Endothelial cell of umbilical vein (primary cell): ENCODE data around the gene THAP4. TPM values are rescaled to one million over a fixed set of nuclear protein-coding genes. Genes with fewer than 3 reads are reported as not detected.
A peak's percentile ranks its signal among the peaks of the same experiment; 100 is the strongest.

Experiments used
- BruUV-seq: library from RNA; stranded (reverse); fragments of 400-500 nt; replicated peaks from 2 replicates; lab custom pipeline; 2021; lab: Mats Ljungman, UMichigan
- CTCF ChIA-PET: fragments of 300-600, 350-600 bp; sonication (Branson Sonifier 250); formaldehyde crosslinking; loops from one replicate; lab custom pipeline; 2021; ENCODE audit warnings: antibody characterized with exemption, inconsistent platforms; lab: Charles Lee
- POLR2A ChIA-PET: fragments of 300-600, 350-600 bp; sonication (Branson Sonifier 250); formaldehyde crosslinking; loops from one replicate; lab custom pipeline; 2021; ENCODE audit warnings: antibody characterized with exemption, inconsistent platforms; lab: Charles Lee
- DNase-seq: peaks from one replicate; pipeline ENCODE4 v3.0.0-alpha.2; 2011; ENCODE audit warnings: low read depth, low spot score
- FAIRE-seq: peaks from 2 replicates; lab custom pipeline; 2011; peaks lifted over from hg19 to GRCh38; lab: Jason Lieb, UNC
- H2AFZ ChIP-seq: 2 replicates; pipeline ENCODE4 v1.6.0; 2012; ENCODE audit warnings: low read depth, low read length, control low read depth, inconsistent platforms
- H3K27ac ChIP-seq: 2 replicates; pipeline ENCODE4 v1.5.1; 2011; ENCODE audit warnings: low read depth, mild to moderate bottlenecking, control low read depth, low read length, moderate library complexity; ENCODE audit not compliant: insufficient read depth
- H3K27me3 ChIP-seq, 2 experiments: 2 replicates each; pipeline versions ENCODE4 v1.6.0 to v1.6.1; 2011; ENCODE audit warnings: low read length in 2 of 2, mixed read lengths in 1 of 2; ENCODE audit not compliant: control insufficient read depth in 2 of 2, insufficient read depth in 2 of 2
- H3K36me3 ChIP-seq, 2 experiments: 2 replicates in 1 of 2; 3 replicates in 1 of 2; pipeline ENCODE4 v1.5.1; 2011; ENCODE audit warnings: low read length in 2 of 2, mild to moderate bottlenecking in 1 of 2, moderate library complexity in 1 of 2; ENCODE audit not compliant: control insufficient read depth in 2 of 2, insufficient read depth in 2 of 2; ENCODE audit errors: extremely low read depth in 1 of 2
- H3K4me1 ChIP-seq: 3 replicates; pipeline ENCODE4 v1.5.1; 2011; ENCODE audit warnings: mild to moderate bottlenecking, low read length; ENCODE audit not compliant: control insufficient read depth, insufficient read depth; ENCODE audit errors: extremely low read depth
- H3K4me2 ChIP-seq: 2 replicates; pipeline ENCODE4 v1.6.1; 2011; ENCODE audit warnings: low read length, control low read depth, mixed read lengths; ENCODE audit not compliant: insufficient read depth
- H3K4me3 ChIP-seq, 3 experiments: fragments of 200-600 bp in 1 of 3; sonication (generic), shearing (Covaris generic) in 1 of 3; replicated peaks in 1 of 3; 2 replicates each; pipeline ENCODE4 v1.5.1; 2011 to 2016; ENCODE audit warnings: control low read depth in 3 of 3, low read length in 3 of 3, mild to moderate bottlenecking in 2 of 3, inconsistent platforms in 1 of 3, low read depth in 1 of 3, moderate library complexity in 1 of 3; ENCODE audit not compliant: insufficient read depth in 1 of 3
- H3K79me2 ChIP-seq: 2 replicates; pipeline ENCODE4 v1.6.0; 2012; ENCODE audit warnings: low read length, inconsistent platforms; ENCODE audit not compliant: control insufficient read depth, insufficient read depth
- H3K9ac ChIP-seq: replicated peaks from 2 replicates; pipeline ENCODE3; 2011; ENCODE audit warnings: low read length, control low read depth; ENCODE audit not compliant: insufficient read depth; ENCODE audit errors: extremely low read depth
- H3K9me1 ChIP-seq: replicated peaks from 3 replicates; pipeline ENCODE4 v1.6.0; 2011; ENCODE audit warnings: mild to moderate bottlenecking, low read length; ENCODE audit not compliant: control insufficient read depth, insufficient read depth; ENCODE audit errors: extremely low read depth
- H3K9me3 ChIP-seq: replicated peaks from 2 replicates; pipeline ENCODE4 v1.5.1; 2012; ENCODE audit warnings: low read length, inconsistent platforms; ENCODE audit not compliant: control insufficient read depth, insufficient read depth
- H4K20me1 ChIP-seq: replicated peaks from 2 replicates; pipeline ENCODE3; 2011; ENCODE audit warnings: mild to moderate bottlenecking, low read length; ENCODE audit not compliant: control insufficient read depth, insufficient read depth; ENCODE audit errors: extremely low read depth
- CTCF ChIP-seq, 2 donors: IDR thresholded peaks; 1 replicate in 1 of 2; 2 replicates in 1 of 2; pipeline ENCODE4 v1.5.1; 2011; ENCODE audit warnings: low read length in 2 of 2, mild to moderate bottlenecking in 2 of 2, moderate library complexity in 2 of 2, control low read depth in 1 of 2, inconsistent platforms in 1 of 2, low read depth in 1 of 2; ENCODE audit not compliant: insufficient read depth in 1 of 2; ENCODE audit errors: extremely low read depth in 1 of 2
- EZH2 ChIP-seq: IDR thresholded peaks from 2 replicates; pipeline ENCODE4 v1.6.1; 2012; ENCODE audit warnings: borderline replicate concordance, low read depth, mild to moderate bottlenecking, moderate library complexity, low read length, inconsistent platforms; ENCODE audit not compliant: severe bottlenecking
- FOS ChIP-seq: IDR thresholded peaks from 2 replicates; pipeline ENCODE4 v1.6.1; 2011; ENCODE audit warnings: mild to moderate bottlenecking, low read length, moderate library complexity, borderline replicate concordance; ENCODE audit not compliant: insufficient read depth
- GATA2 ChIP-seq: IDR thresholded peaks from 2 replicates; pipeline ENCODE4 v1.7.0; 2011; ENCODE audit warnings: low read depth, mild to moderate bottlenecking, moderate library complexity, mixed read lengths, low read length; ENCODE audit not compliant: insufficient read length, insufficient read depth
- JUN ChIP-seq: IDR thresholded peaks from 2 replicates; pipeline ENCODE4 v1.6.1; 2011; ENCODE audit warnings: borderline replicate concordance, low read depth; ENCODE audit not compliant: insufficient read length, insufficient read depth
- MYC ChIP-seq: IDR thresholded peaks from one replicate; pipeline ENCODE4 v1.6.1; 2011; ENCODE audit warnings: mild to moderate bottlenecking, low read depth, low read length
- POLR2A ChIP-seq: IDR thresholded peaks from 2 replicates; pipeline ENCODE4 v1.6.1; 2012; ENCODE audit warnings: low read depth, mild to moderate bottlenecking, control low read depth, low read length
- POLR2AphosphoS5 ChIP-seq: IDR thresholded peaks from 2 replicates; pipeline ENCODE4 v1.6.1; 2012; ENCODE audit warnings: low read depth, mild to moderate bottlenecking, control low read depth, low read length, moderate library complexity; ENCODE audit not compliant: insufficient read depth
- dilution Hi-C: fragments of 300-500 bp; cut with MboI; formaldehyde crosslinking; loops from one replicate; pipeline ENCODE4 v1.15.0; 2019; ENCODE audit warnings: low sequenced_read_pairs; ENCODE audit not compliant: extremely low pct_ligation_motif_present
- intact Hi-C: fragments of 100-400 bp; cut with micrococcal nuclease; formaldehyde crosslinking; loops from one replicate; pipeline ENCODE4 v1.10.0; 2022
- polyA plus RNA-seq, 4 experiments: library from polyadenylated mRNA; depleted of rRNA in 3 of 4; stranded (reverse) in 3 of 4; unstranded in 1 of 4; fragments of >200 nt; gene quantifications; 2 replicates each; pipeline versions ENCODE4 v1.2.1 to v1.2.3, GENCODE V29; 2011 to 2012; ENCODE audit warnings: missing spikeins in 1 of 4
- total RNA-seq: library from RNA; stranded (reverse); gene quantifications from 2 replicates; pipeline ENCODE4 v1.2.3, GENCODE V29; 2021
- TF ChIP-seq, protein P1 (sequence below): IDR thresholded peaks from 2 replicates; pipeline ENCODE4 v1.6.1; 2011; ENCODE audit not compliant: insufficient read depth, insufficient read length

THAP4 gene
- total and polyA plus RNA-seq, 2 donors (not counting 3 experiments of a cell fraction or from before 2014, with no cell fraction given) = 45.4 to 47.4 TPM

DNA sequence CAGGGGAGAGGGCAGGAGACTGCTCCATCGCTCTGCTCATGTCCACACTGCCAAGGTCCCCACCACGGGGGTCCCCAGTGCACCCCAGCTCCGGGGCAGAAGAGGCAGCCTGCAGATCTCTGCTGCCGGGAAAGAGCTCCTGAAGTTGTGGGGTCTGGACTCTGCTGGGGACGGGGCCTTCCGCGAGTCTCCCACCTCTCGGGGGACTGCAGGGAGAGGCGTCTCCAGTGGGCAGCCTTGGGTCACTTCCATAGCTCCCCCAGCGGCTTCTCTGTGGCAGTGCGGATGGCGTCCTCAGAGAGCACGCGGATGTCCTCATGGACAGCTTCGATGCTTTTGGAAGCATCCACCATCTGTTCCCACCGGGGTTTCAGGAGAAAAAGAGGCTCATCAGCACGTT, 38.9 kb upstream of the THAP4 start:
- intact Hi-C loops = loop anchor here (2.0 kb wide), 1 partner anchor 59 kb away; the partner anchor contains the start of gene D2HGDH
- DNase-seq = no peak
- Histone ChIP-seq H4K20me1 (no peaks in the 10 kb centered on the region), H3K9me1 (no peaks in the 10 kb centered on the region), H3K27ac (no peak overlapping the region), H3K9me3 (no peaks in the 10 kb centered on the region), H3K36me3 (peaks cover 2 to 32% of the 10 kb centered on the region in 2 experiments), H3K27me3 (no peaks in the 10 kb centered on the region), H2AFZ (no peak overlapping the region), H3K79me2 (no peaks in the 10 kb centered on the region), H3K9ac (no peak overlapping the region), H3K4me2 (no peak overlapping the region), H3K4me1 (peaks cover 3% of the 10 kb centered on the region), H3K4me3 (no peak overlapping the region)
- POLR2A ChIA-PET = no interaction called here
- no peak for FAIRE-seq
- CTCF ChIA-PET = interaction anchor here (1.2 kb wide), 1 partner anchor 16 kb away, joined by 4 read pairs; no protein-coding TSS in a partner anchor
- BruUV-seq = TSS peak; percentile 34
- dilution Hi-C loops = no loop called here
- no peak for TF ChIP-seq POLR2A
- no peak for TF ChIP-seq EZH2
- TF ChIP-seq, protein P1, sequence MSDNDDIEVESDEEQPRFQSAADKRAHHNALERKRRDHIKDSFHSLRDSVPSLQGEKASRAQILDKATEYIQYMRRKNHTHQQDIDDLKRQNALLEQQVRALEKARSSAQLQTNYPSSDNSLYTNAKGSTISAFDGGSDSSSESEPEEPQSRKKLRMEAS = no peak
- no peak for TF ChIP-seq GATA2
- TF ChIP-seq CTCF (IDR thresholded peaks at IDR 0.05; ENCODE audit: extremely low read depth in 1 of 2, insufficient read depth in 1 of 2, low read depth in 1 of 2, low read length in 2 of 2) = no peak
- no peak for TF ChIP-seq POLR2AphosphoS5
- TF ChIP-seq MYC = no peak
- TF ChIP-seq FOS = no peak
- no peak for TF ChIP-seq JUN
